ENCODE results near the gene EPB41L4A. TPM values are rescaled to one million over a fixed set of nuclear protein-coding genes. Genes with fewer than 3 reads are reported as not detected.

The EPB41L4A gene
- total RNA-seq, 1 donor from 2014 or later = 11.1 TPM

DNA sequence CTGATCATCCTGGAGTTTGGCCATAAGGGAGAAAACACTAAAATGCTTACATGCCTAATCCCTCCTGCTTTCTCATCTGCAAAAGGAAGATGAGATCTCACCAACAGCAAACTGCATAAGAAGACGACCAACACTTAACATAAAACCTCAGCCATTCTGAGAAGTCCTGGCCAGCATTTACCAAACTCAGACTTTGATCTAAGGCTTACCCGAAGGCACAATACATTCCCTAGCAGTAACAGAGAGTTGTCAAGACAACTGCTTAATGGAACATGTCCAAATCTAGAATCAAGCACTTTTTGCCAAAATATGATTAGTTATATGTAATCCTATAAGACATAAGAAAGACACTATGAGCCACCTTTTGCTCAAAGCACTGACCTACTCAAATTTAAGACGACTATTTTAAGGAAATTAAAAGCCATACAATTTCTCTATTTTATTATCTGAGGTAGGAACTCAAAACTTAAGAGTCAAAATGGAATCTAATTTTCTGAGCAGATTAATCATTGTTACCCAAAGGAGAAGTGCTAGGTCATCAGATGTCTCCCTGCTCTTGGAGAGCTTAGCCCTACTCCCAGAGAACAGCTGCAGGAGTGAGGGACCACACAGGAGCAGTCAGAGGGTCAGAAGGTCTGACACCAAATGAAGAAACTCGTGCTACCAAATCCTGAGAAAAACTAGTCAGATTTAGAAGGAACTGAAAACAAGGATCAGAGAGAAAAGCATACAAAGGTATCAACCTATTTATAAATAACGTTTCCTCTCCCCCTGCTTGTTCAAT lies 39.3 kb downstream of the EPB41L4A start:
- Histone ChIP-seq H3K27ac (ENCODE audit: low read depth, low read length) (no peak overlapping the region), H3K27me3 (ENCODE audit: insufficient read depth, low read length) (no peaks in the 10 kb centered on the region), H3K4me2 (ENCODE audit: low read length) (no peak overlapping the region), H3K4me1 (ENCODE audit: insufficient read depth, low read length) (no peaks in the 10 kb centered on the region), H3K9me3 (ENCODE audit: insufficient read depth, low read depth, low read length) (no peaks in the 10 kb centered on the region), H3K79me2 (ENCODE audit: insufficient read depth, low read length) (no peaks in the 10 kb centered on the region), H3K36me3 (ENCODE audit: insufficient read depth, low read length) (no peaks in the 10 kb centered on the region), H3K4me3 (ENCODE audit: insufficient read depth, low read depth, low read length) (no peak overlapping the region), H3K9ac (ENCODE audit: low read length) (no peak overlapping the region), H4K20me1 (ENCODE audit: insufficient read depth, low read length) (no peaks in the 10 kb centered on the region), H2AFZ (ENCODE audit: low read depth, low read length) (no peak overlapping the region)
- peaks cover 10% of the 10 kb centered on the region for H3K4me1 Mint-ChIP-seq (ENCODE audit: low read depth, unreplicated experiment)
- H3K27me3 Mint-ChIP-seq (ENCODE audit: low read depth, unreplicated experiment) = no peaks in the 10 kb centered on the region
- no peak for DNase-seq (ENCODE audit: low read depth)
- H3K36me3 Mint-ChIP-seq (ENCODE audit: low read depth, unreplicated experiment) = no peaks in the 10 kb centered on the region
- no peak overlapping the region for H3K4me3 Mint-ChIP-seq (ENCODE audit: unreplicated experiment)
- H3K27ac Mint-ChIP-seq (ENCODE audit: unreplicated experiment) = no peak overlapping the region
- H3K9me3 Mint-ChIP-seq (ENCODE audit: unreplicated experiment) = no peaks in the 10 kb centered on the region
- FAIRE-seq = no peak
- TF ChIP-seq CTCF (IDR thresholded peaks at IDR 0.05; ENCODE audit: insufficient read depth, low read depth, low read length) (no peak), EZH2 (IDR thresholded peaks at IDR 0.05; ENCODE audit: insufficient read depth, low read length) (no peak)

GRCh38 chr5:112374818-112375217 lies 44.3 kb downstream of the EPB41L4A start:
- Histone ChIP-seq H3K27ac (ENCODE audit: low read depth, low read length) (no peak overlapping the region), H3K4me3 (ENCODE audit: insufficient read depth, low read depth, low read length) (no peak overlapping the region), H3K9me3 (ENCODE audit: insufficient read depth, low read depth, low read length) (no peaks in the 10 kb centered on the region), H3K9ac (ENCODE audit: low read length) (no peak overlapping the region), H3K4me2 (ENCODE audit: low read length) (no peak overlapping the region), H3K36me3 (ENCODE audit: insufficient read depth, low read length) (no peaks in the 10 kb centered on the region), H4K20me1 (ENCODE audit: insufficient read depth, low read length) (no peaks in the 10 kb centered on the region), H3K27me3 (ENCODE audit: insufficient read depth, low read length) (no peaks in the 10 kb centered on the region), H2AFZ (ENCODE audit: low read depth, low read length) (no peak overlapping the region), H3K79me2 (ENCODE audit: insufficient read depth, low read length) (no peaks in the 10 kb centered on the region), H3K4me1 (ENCODE audit: insufficient read depth, low read length) (no peaks in the 10 kb centered on the region)
- H3K27me3 Mint-ChIP-seq (ENCODE audit: low read depth, unreplicated experiment) = no peaks in the 10 kb centered on the region
- peaks cover under 1% of the 10 kb centered on the region for H3K4me1 Mint-ChIP-seq (ENCODE audit: low read depth, unreplicated experiment)
- no peak overlapping the region for H3K4me3 Mint-ChIP-seq (ENCODE audit: unreplicated experiment)
- TF ChIP-seq EZH2 (IDR thresholded peaks at IDR 0.05; ENCODE audit: insufficient read depth, low read length) = no peak
- TF ChIP-seq CTCF (IDR thresholded peaks at IDR 0.05; ENCODE audit: insufficient read depth, low read depth, low read length) = no peak
- no peaks in the 10 kb centered on the region for H3K9me3 Mint-ChIP-seq (ENCODE audit: unreplicated experiment)
- no peak overlapping the region for H3K27ac Mint-ChIP-seq (ENCODE audit: unreplicated experiment)
- no peak for DNase-seq (ENCODE audit: low read depth)
- no peaks in the 10 kb centered on the region for H3K36me3 Mint-ChIP-seq (ENCODE audit: low read depth, unreplicated experiment)
- no peak for FAIRE-seq

GRCh38 chr5:112374356-112374755 lies 44.7 kb downstream of the EPB41L4A start:
- H3K9ac ChIP-seq (ENCODE audit: low read length) = no peak overlapping the region
- Mint-ChIP-seq H3K4me3 (ENCODE audit: unreplicated experiment) (no peak overlapping the region), H3K36me3 (ENCODE audit: low read depth, unreplicated experiment) (no peaks in the 10 kb centered on the region), H3K9me3 (ENCODE audit: unreplicated experiment) (no peaks in the 10 kb centered on the region), H3K27ac (ENCODE audit: unreplicated experiment) (no peak overlapping the region), H3K4me1 (ENCODE audit: low read depth, unreplicated experiment) (no peaks in the 10 kb centered on the region), H3K27me3 (ENCODE audit: low read depth, unreplicated experiment) (no peaks in the 10 kb centered on the region)
- H3K36me3 ChIP-seq (ENCODE audit: insufficient read depth, low read length) = no peaks in the 10 kb centered on the region
- H3K4me1 ChIP-seq (ENCODE audit: insufficient read depth, low read length) = no peaks in the 10 kb centered on the region
- H3K79me2 ChIP-seq (ENCODE audit: insufficient read depth, low read length) = no peaks in the 10 kb centered on the region
- H3K27ac ChIP-seq (ENCODE audit: low read depth, low read length) = no peak overlapping the region
- H3K9me3 ChIP-seq (ENCODE audit: insufficient read depth, low read depth, low read length) = no peaks in the 10 kb centered on the region
- H3K4me3 ChIP-seq (ENCODE audit: insufficient read depth, low read depth, low read length) = no peak overlapping the region
- H4K20me1 ChIP-seq (ENCODE audit: insufficient read depth, low read length) = no peaks in the 10 kb centered on the region
- no peak for DNase-seq (ENCODE audit: low read depth)
- FAIRE-seq = no peak
- H3K4me2 ChIP-seq (ENCODE audit: low read length) = no peak overlapping the region
- TF ChIP-seq CTCF (IDR thresholded peaks at IDR 0.05; ENCODE audit: insufficient read depth, low read depth, low read length) (no peak), EZH2 (IDR thresholded peaks at IDR 0.05; ENCODE audit: insufficient read depth, low read length) (no peak)
- H3K27me3 ChIP-seq (ENCODE audit: insufficient read depth, low read length) = no peaks in the 10 kb centered on the region
- no peak overlapping the region for H2AFZ ChIP-seq (ENCODE audit: low read depth, low read length)
